IMR-90 (cell line): ENCODE measurements around the gene SRC. TPM values are rescaled to one million over a fixed set of nuclear protein-coding genes. Genes with fewer than 3 reads are reported as not detected.

Experiments
- ATAC-seq: fragments of 200-7000 bp; cut with Tn5 transposase; 2 replicates; pipeline ENCODE4 v1.9.1; 2020; ENCODE audit warnings: low read depth, mild to moderate bottlenecking, moderate library complexity
- BruUV-seq: library from RNA; stranded (reverse); fragments of 400-500 nt; replicated peaks from 2 replicates; lab custom pipeline; 2021; lab: Mats Ljungman, UMichigan
- CTCF ChIA-PET: fragments of 300-600 bp; formaldehyde crosslinking; extraction: SDS; loops from one replicate; lab custom pipeline; 2021; ENCODE audit warnings: antibody characterized with exemption; lab: Yijun Ruan, JAX
- POLR2A ChIA-PET: fragments of 300-600 bp; sonication (Branson Sonifier 250); formaldehyde crosslinking; loops from one replicate; lab custom pipeline; 2022; ENCODE audit warnings: antibody characterized with exemption; ENCODE audit not compliant: unreplicated experiment; lab: Charles Lee
- DNase-seq: peaks from one replicate; pipeline ENCODE4 v3.0.0; 2013
- H2AFZ ChIP-seq: replicated peaks from 2 replicates; pipeline ENCODE3; 2013; ENCODE audit warnings: low read length, mild to moderate bottlenecking; ENCODE audit not compliant: poor library complexity
- H2AK5ac ChIP-seq: 2 replicates; pipeline ENCODE4 v1.6.1; 2013; ENCODE audit warnings: low read depth, low read length, inconsistent platforms
- H2AK9ac ChIP-seq: replicated peaks from 2 replicates; pipeline ENCODE3; 2013; ENCODE audit warnings: mild to moderate bottlenecking, low read depth, low read length, moderate library complexity; ENCODE audit not compliant: poor library complexity
- H2BK120ac ChIP-seq: 2 replicates; pipeline ENCODE4 v1.6.1; 2013; ENCODE audit warnings: low read depth, low read length, inconsistent platforms
- H2BK15ac ChIP-seq: 3 replicates; pipeline ENCODE4 v1.6.1; 2013; ENCODE audit warnings: low read depth, low read length, inconsistent platforms
- H2BK20ac ChIP-seq: 2 replicates; pipeline ENCODE4 v1.6.1; 2013; ENCODE audit warnings: low read depth, mild to moderate bottlenecking, inconsistent platforms, low read length, moderate library complexity
- H2BK5ac ChIP-seq: 2 replicates; pipeline ENCODE4 v1.6.1; 2013; ENCODE audit warnings: mild to moderate bottlenecking, low read depth, low read length, inconsistent platforms; ENCODE audit not compliant: poor library complexity, severe bottlenecking
- H3K14ac ChIP-seq: replicated peaks from 2 replicates; pipeline ENCODE4 v1.6.1; 2013; ENCODE audit warnings: low read depth, low read length, inconsistent platforms
- H3K18ac ChIP-seq: 2 replicates; pipeline ENCODE4 v1.6.1; 2013; ENCODE audit warnings: low read depth, low read length, control low read depth
- H3K23ac ChIP-seq: 2 replicates; pipeline ENCODE4 v1.6.1; 2013; ENCODE audit warnings: low read depth, low read length, inconsistent platforms
- H3K27ac ChIP-seq: 2 replicates; pipeline ENCODE4 v1.5.1; 2013; ENCODE audit warnings: mild to moderate bottlenecking, control low read depth, low read length; ENCODE audit not compliant: insufficient read depth
- H3K27me3 ChIP-seq: 2 replicates; pipeline ENCODE4 v1.6.1; 2013; ENCODE audit warnings: low read length; ENCODE audit not compliant: control insufficient read depth, insufficient read depth
- H3K36me3 ChIP-seq: 2 replicates; pipeline ENCODE4 v1.6.1; 2013; ENCODE audit warnings: low read length, mixed read lengths; ENCODE audit not compliant: control insufficient read depth, insufficient read depth
- H3K4ac ChIP-seq: 2 replicates; pipeline ENCODE4 v1.6.1; 2013; ENCODE audit warnings: low read depth, low read length, inconsistent platforms
- H3K4me1 ChIP-seq: 2 replicates; pipeline ENCODE4 v1.6.1; 2013; ENCODE audit warnings: low read length, mixed read lengths; ENCODE audit not compliant: control insufficient read depth, insufficient read depth
- H3K4me2 ChIP-seq: 2 replicates; pipeline ENCODE4 v1.6.1; 2013; ENCODE audit warnings: low read depth, mild to moderate bottlenecking, control low read depth, low read length, moderate library complexity
- H3K4me3 ChIP-seq: 2 replicates; pipeline ENCODE4 v1.5.1; 2013; ENCODE audit warnings: low read depth, mild to moderate bottlenecking, control low read depth, low read length, moderate library complexity; ENCODE audit not compliant: insufficient read depth
- H3K56ac ChIP-seq: 2 replicates; pipeline ENCODE4 v1.6.1; 2013; ENCODE audit warnings: low read length, inconsistent platforms; ENCODE audit not compliant: insufficient read depth; ENCODE audit errors: extremely low read depth
- H3K79me1 ChIP-seq, 2 experiments: 2 replicates each; pipeline ENCODE4 v1.6.1; 2013; ENCODE audit warnings: low read length in 2 of 2, inconsistent platforms in 1 of 2, low read depth in 1 of 2
- H3K9ac ChIP-seq: 2 replicates; pipeline ENCODE4 v1.6.1; 2013; ENCODE audit warnings: low read depth, low read length, control low read depth
- H3K9me1 ChIP-seq: 2 replicates; pipeline ENCODE4 v1.6.1; 2013; ENCODE audit warnings: low read length, inconsistent platforms; ENCODE audit not compliant: insufficient read depth
- H3K9me3 ChIP-seq: 2 replicates; pipeline ENCODE4 v1.6.1; 2013; ENCODE audit warnings: low read length; ENCODE audit not compliant: control insufficient read depth, insufficient read depth
- H4K20me1 ChIP-seq: 2 replicates; pipeline ENCODE4 v1.6.1; 2013; ENCODE audit warnings: low read length, inconsistent platforms; ENCODE audit not compliant: insufficient read depth
- H4K5ac ChIP-seq: 2 replicates; pipeline ENCODE4 v1.6.1; 2013; ENCODE audit warnings: mild to moderate bottlenecking, low read depth, low read length, control low read depth
- H4K8ac ChIP-seq, 2 experiments: 2 replicates each; pipeline ENCODE4 v1.6.1; 2013; ENCODE audit warnings: low read depth in 2 of 2, low read length in 2 of 2, control low read depth in 1 of 2, inconsistent platforms in 1 of 2
- H4K91ac ChIP-seq: 2 replicates; pipeline ENCODE4 v1.6.1; 2013; ENCODE audit warnings: low read depth, low read length, inconsistent platforms; ENCODE audit not compliant: insufficient read depth
- BHLHE40 ChIP-seq: fragments of 150-350 bp; IDR thresholded peaks from 2 replicates; pipeline ENCODE4 v1.6.1; 2016; ENCODE audit warnings: mild to moderate bottlenecking, low read depth, low read length
- CEBPB ChIP-seq: IDR thresholded peaks from 2 replicates; pipeline ENCODE4 v1.6.1; 2012; ENCODE audit warnings: low read depth, low read length, improper control_type of control experiment
- MAZ ChIP-seq: IDR thresholded peaks from 2 replicates; pipeline ENCODE4 v1.6.1; 2012; ENCODE audit warnings: low read depth, mild to moderate bottlenecking, low read length, improper control_type of control experiment, moderate library complexity, borderline replicate concordance
- MXI1 ChIP-seq: IDR thresholded peaks from 2 replicates; pipeline ENCODE4 v1.6.1; 2012; ENCODE audit warnings: low read depth, mild to moderate bottlenecking, low read length, moderate library complexity, borderline replicate concordance
- NFE2L2 ChIP-seq: fragments of 150-350 bp; IDR thresholded peaks from 2 replicates; pipeline ENCODE4 v1.6.1; 2016; ENCODE audit warnings: low read depth, mild to moderate bottlenecking, low read length
- POLR2A ChIP-seq: IDR thresholded peaks from 2 replicates; pipeline ENCODE4 v1.6.1; 2012; ENCODE audit warnings: mild to moderate bottlenecking, low read depth, low read length
- RAD21 ChIP-seq: IDR thresholded peaks from 2 replicates; pipeline ENCODE4 v1.6.1; 2012; ENCODE audit warnings: low read length, improper control_type of control experiment
- RFX5 ChIP-seq: IDR thresholded peaks from 2 replicates; pipeline ENCODE4 v1.8.0; 2012; ENCODE audit warnings: low read depth, mild to moderate bottlenecking, low read length, moderate library complexity
- SMC3 ChIP-seq: fragments of 150-350 bp; IDR thresholded peaks from 2 replicates; pipeline ENCODE4 v1.6.1; 2016; ENCODE audit warnings: low read depth, mild to moderate bottlenecking, antibody characterized with exemption, low read length, moderate library complexity
- WGBS, 2 experiments: methylation state at CpG; one replicate each; pipeline versions ENCODE4 v1.1.5 to v1.1.7; 2013; ENCODE audit warnings: missing lambda C conversion rate in 2 of 2; ENCODE audit not compliant: insufficient read length in 1 of 2; ENCODE audit errors: extremely low coverage in 2 of 2; 5-methylcytosine and 5-hydroxymethylcytosine counted together
- dilution Hi-C: fragments of 300-500 bp; cut with HindIII; formaldehyde crosslinking; loops from one replicate; pipeline ENCODE4 v1.14.3; 2018; ENCODE audit warnings: low sequenced_read_pairs; ENCODE audit not compliant: unreplicated experiment
- in situ Hi-C: fragments of 300-500 bp; cut with MboI; formaldehyde crosslinking; loops from 3 replicates; pipeline ENCODE4 v1.14.3; 2019; ENCODE audit warnings: low sequenced_read_pairs, inconsistent platforms, mixed read lengths
- intact Hi-C: fragments of 100-400 bp; cut with micrococcal nuclease; formaldehyde crosslinking; loops from 2 replicates; pipeline ENCODE4 v1.10.0; 2022
- polyA plus RNA-seq, 3 experiments: library from polyadenylated mRNA; depleted of rRNA; stranded (reverse); fragments of >200 nt; gene quantifications; 2 replicates each; pipeline ENCODE4 v1.2.3, GENCODE V29; 2012; ENCODE audit warnings: low replicate concordance in 1 of 3
- total RNA-seq: library from RNA; depleted of rRNA; stranded (reverse); fragments of >200 nt; gene quantifications from 2 replicates; pipeline ENCODE4 v1.2.3, GENCODE V29; 2012
- TF ChIP-seq, protein P1 (sequence below): conservative IDR thresholded peaks from 2 replicates; pipeline ENCODE4 v1.5.1; 2012; ENCODE audit warnings: mild to moderate bottlenecking, low read depth, low read length, improper control_type of control experiment
- TF ChIP-seq, protein P2 (sequence below): fragments of 150-350 bp; IDR thresholded peaks from 2 replicates; pipeline ENCODE4 v1.6.1; 2017; ENCODE audit warnings: mild to moderate bottlenecking, antibody characterized with exemption, low read length, low read depth

SRC gene
- total and polyA plus RNA-seq, 2 of the 4 experiments (the other 2 are of a cell fraction) = 7.0 to 24.2 TPM

DNA sequence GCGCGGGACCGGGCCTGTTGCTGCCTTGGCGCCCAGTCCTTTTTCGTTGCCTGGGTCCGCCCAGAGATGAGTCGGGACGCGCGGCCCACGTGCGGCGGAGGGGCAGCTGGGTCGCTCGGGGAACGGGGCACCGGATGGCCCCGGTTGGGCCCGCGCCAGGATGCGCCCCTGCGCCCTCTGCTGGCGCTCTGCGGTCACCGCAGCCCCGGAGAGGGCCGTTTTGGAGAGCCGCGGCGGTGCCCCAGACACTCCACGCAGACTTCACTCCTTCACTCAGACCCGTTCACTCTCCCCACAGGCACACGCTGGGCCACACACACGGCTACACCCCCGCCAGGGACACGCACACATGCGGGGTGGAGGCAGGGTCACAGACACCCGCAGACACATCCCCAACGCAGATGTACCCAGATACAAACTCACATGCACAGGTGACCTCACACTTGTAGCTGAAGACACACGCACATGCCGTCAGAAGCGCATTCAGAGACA is 38.8 kb downstream of the SRC start:
- POLR2A ChIA-PET = no interaction called here
- Histone ChIP-seq H3K9me3 (no peaks in the 10 kb centered on the region), H3K27ac (no peak overlapping the region)

More for the DNA sequence above, 38.8 kb downstream of the SRC start:
- Histone ChIP-seq H3K14ac (no peak overlapping the region), H3K4me3 (no peak overlapping the region), H3K18ac (no peak overlapping the region), H3K4me1 (peaks cover 9% of the 10 kb centered on the region), H3K79me1 (peaks cover 8 to 30% of the 10 kb centered on the region in 2 experiments; a peak in 3 of 4 replicates), H3K23ac (no peak overlapping the region), H2BK5ac (no peak overlapping the region), H2BK20ac (peak overlapping the region; percentile 0; the same call in 1 of the 2 replicates), H2AK9ac (peak overlapping the region; percentile 88), H3K27me3 (no peaks in the 10 kb centered on the region), H4K5ac (no peak overlapping the region), H3K9me1 (0 out of 2 replicates have a peak, but pooled peaks cover 4% of the 10 kb centered on the region), H2BK120ac (no peak overlapping the region), H2AK5ac (peak overlapping the region; percentile 96; the same call in 1 of the 2 replicates), H3K4me2 (no peak overlapping the region; the same call in 1 of the 2 replicates), H2BK15ac (no peak overlapping the region; the same call in 2 of the 3 replicates), H2AFZ (peak overlapping the region; percentile 87), H3K36me3 (peaks cover 28% of the 10 kb centered on the region), H3K4ac (peak overlapping the region; percentile 76), H3K9ac (no peak overlapping the region), H3K56ac (no peak overlapping the region), H4K8ac (no peak overlapping the region), H4K91ac (no peak overlapping the region), H4K20me1 (peaks cover 13% of the 10 kb centered on the region; the same call in 1 of the 2 replicates)
- dilution Hi-C loops (no loop called here), intact Hi-C loops (loop anchor here (1.0 to 5.0 kb wide), 4 partner anchors 102 to 187 kb away; partner anchors contain the start of gene BLCAP), in situ Hi-C loops (loop anchor here (5.0 to 10.0 kb wide), 2 partner anchors 102 to 180 kb away; no protein-coding TSS in a partner anchor)
- CTCF ChIA-PET = interaction anchor here (0.8 to 1.4 kb wide), 5 partner anchors 102 to 149 kb away, joined by 3 to 8 read pairs (median 4); no protein-coding TSS in a partner anchor
- peak; percentile 93 for ATAC-seq
- peak; percentile 38 for DNase-seq
- BruUV-seq = no TSS peak
- TF ChIP-seq BHLHE40 (peak; percentile 49), SMC3 (peak; percentile 97), RFX5 (no peak), RAD21 (peak; percentile 71), CEBPB (no peak), MXI1 (peak; percentile 92), POLR2A (no peak), MAZ (peak; percentile 55; the same call in 1 of the 2 replicates), NFE2L2 (no peak)
- TF ChIP-seq, protein P1, sequence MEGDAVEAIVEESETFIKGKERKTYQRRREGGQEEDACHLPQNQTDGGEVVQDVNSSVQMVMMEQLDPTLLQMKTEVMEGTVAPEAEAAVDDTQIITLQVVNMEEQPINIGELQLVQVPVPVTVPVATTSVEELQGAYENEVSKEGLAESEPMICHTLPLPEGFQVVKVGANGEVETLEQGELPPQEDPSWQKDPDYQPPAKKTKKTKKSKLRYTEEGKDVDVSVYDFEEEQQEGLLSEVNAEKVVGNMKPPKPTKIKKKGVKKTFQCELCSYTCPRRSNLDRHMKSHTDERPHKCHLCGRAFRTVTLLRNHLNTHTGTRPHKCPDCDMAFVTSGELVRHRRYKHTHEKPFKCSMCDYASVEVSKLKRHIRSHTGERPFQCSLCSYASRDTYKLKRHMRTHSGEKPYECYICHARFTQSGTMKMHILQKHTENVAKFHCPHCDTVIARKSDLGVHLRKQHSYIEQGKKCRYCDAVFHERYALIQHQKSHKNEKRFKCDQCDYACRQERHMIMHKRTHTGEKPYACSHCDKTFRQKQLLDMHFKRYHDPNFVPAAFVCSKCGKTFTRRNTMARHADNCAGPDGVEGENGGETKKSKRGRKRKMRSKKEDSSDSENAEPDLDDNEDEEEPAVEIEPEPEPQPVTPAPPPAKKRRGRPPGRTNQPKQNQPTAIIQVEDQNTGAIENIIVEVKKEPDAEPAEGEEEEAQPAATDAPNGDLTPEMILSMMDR = peak; percentile 90
- TF ChIP-seq, protein P2, sequence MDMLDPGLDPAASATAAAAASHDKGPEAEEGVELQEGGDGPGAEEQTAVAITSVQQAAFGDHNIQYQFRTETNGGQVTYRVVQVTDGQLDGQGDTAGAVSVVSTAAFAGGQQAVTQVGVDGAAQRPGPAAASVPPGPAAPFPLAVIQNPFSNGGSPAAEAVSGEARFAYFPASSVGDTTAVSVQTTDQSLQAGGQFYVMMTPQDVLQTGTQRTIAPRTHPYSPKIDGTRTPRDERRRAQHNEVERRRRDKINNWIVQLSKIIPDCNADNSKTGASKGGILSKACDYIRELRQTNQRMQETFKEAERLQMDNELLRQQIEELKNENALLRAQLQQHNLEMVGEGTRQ = peak; percentile 77
- WGBS, 2 experiments = 1% methylated on average over 18 of the region's 42 CpGs; no CpG with 5 or more reads in 1 of the 2 experiments
